GM12872 (cell line): Measurements from ENCODE around the gene MCCC1.

Experiments used
- CTCF ChIP-seq: IDR thresholded peaks from 3 replicates; pipeline ENCODE4 v1.5.1; 2011; ENCODE audit warnings: low read depth, mild to moderate bottlenecking, low read length, moderate library complexity; ENCODE audit not compliant: insufficient read depth

MCCC1 gene

GRCh38 chr3:182965861-182966366 is 133.4 kb downstream of the MCCC1 start:
- TF ChIP-seq CTCF = no peak
